Kidney tubule cell (primary cell): ENCODE measurements around the gene RABL6.
"Not testable (repeated sequence)": the region's sequence is repeated elsewhere in the genome, so short reads cannot be mapped to it uniquely, and the experiment has no call there.

Experiments used
- DNase-seq: peaks from one replicate; pipeline ENCODE4 v3.0.0-alpha.2; 2018; ENCODE audit warnings: low spot score

RABL6 gene

GRCh38 chr9:136820971-136821825, 13.4 kb downstream of the RABL6 start:
- no peak for DNase-seq

- no peak for DNase-seq
Measured at GRCh38 chr9:136821826-136822544, 14.2 kb downstream of the RABL6 start.

GRCh38 chr9:136823136-136824046, 15.6 kb downstream of the RABL6 start:
- DNase-seq = no peak

- DNase-seq = no peak
Measured at GRCh38 chr9:136824496-136825225, 16.9 kb downstream of the RABL6 start.

GRCh38 chr9:136825295-136826187, 17.8 kb downstream of the RABL6 start:
- DNase-seq = no peak

- no peak for DNase-seq
Measured at GRCh38 chr9:136826188-136826541, 18.4 kb downstream of the RABL6 start.

GRCh38 chr9:136826703-136827582, 19.2 kb downstream of the RABL6 start:
- DNase-seq = no peak

GRCh38 chr9:136827794-136828473, 20.2 kb downstream of the RABL6 start:
- DNase-seq = no peak

GRCh38 chr9:136828474-136829140, 20.9 kb downstream of the RABL6 start:
- DNase-seq = no peak

GRCh38 chr9:136829412-136829811, 21.7 kb downstream of the RABL6 start:
- DNase-seq = no peak

GRCh38 chr9:136829981-136830885, 22.5 kb downstream of the RABL6 start:
- no peak for DNase-seq

GRCh38 chr9:136831002-136831719, 23.4 kb downstream of the RABL6 start:
- no peak for DNase-seq

- no peak for DNase-seq
Measured at GRCh38 chr9:136831720-136832104, 24.0 kb downstream of the RABL6 start.

GRCh38 chr9:136832581-136832980, 24.8 kb downstream of the RABL6 start:
- no peak for DNase-seq

GRCh38 chr9:136833381-136834048, 25.8 kb downstream of the RABL6 start:
- not testable (repeated sequence) for DNase-seq
